C4-2B (cell line): ENCODE measurements around the gene CYP4X1.
"Not testable (repeated sequence)": the region's sequence is repeated elsewhere in the genome, so short reads cannot be mapped to it uniquely, and the experiment has no call there.

Experiments
- H3K27ac ChIP-seq: fragments of 450-650 bp; 2 replicates; pipeline ENCODE4 v1.5.1; 2017
- ZFX ChIP-seq: fragments of 450-650 bp; IDR thresholded peaks from 2 replicates; pipeline ENCODE4 v1.6.1; 2017
- TF ChIP-seq, protein P1 (sequence below): fragments of 450-650 bp; conservative IDR thresholded peaks from 2 replicates; pipeline ENCODE4 v1.5.1; 2017; ENCODE audit warnings: mild to moderate bottlenecking

Gene CYP4X1, protein sequence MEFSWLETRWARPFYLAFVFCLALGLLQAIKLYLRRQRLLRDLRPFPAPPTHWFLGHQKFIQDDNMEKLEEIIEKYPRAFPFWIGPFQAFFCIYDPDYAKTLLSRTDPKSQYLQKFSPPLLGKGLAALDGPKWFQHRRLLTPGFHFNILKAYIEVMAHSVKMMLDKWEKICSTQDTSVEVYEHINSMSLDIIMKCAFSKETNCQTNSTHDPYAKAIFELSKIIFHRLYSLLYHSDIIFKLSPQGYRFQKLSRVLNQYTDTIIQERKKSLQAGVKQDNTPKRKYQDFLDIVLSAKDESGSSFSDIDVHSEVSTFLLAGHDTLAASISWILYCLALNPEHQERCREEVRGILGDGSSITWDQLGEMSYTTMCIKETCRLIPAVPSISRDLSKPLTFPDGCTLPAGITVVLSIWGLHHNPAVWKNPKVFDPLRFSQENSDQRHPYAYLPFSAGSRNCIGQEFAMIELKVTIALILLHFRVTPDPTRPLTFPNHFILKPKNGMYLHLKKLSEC

DNA sequence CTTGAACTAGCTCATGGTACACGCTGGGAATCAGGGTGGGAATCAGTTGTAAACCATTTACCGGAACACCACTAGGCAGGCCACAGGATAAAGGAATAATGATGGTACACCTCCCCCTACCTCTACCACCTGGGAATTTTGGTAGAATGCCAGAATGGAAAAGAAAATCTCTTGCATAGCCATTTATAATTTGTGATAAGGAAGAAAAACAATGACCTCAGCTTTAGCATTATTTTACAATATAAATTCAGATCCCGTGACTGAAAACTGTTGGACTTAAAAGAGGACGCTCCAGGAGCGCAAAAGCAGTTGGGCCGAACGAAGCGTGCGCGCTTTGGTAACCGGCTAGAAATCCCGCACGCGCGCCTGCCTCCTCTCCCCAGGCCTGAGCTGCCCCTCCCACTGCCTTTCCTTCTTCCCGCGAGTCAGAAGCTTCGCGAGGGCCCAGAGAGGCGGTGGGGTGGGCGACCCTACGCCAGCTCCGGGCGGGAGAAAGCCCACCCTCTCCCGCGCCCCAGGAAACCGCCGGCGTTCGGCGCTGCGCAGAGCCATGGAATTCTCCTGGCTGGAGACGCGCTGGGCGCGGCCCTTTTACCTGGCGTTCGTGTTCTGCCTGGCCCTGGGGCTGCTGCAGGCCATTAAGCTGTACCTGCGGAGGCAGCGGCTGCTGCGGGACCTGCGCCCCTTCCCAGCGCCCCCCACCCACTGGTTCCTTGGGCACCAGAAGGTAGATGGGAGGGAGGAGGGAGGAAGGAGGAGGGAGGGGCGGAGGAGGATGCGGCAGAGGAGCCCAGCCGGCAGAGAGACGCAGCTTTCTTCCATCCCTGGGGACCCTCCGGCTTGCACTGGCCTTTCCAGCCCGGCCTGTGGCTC is at the start of gene CYP4X1:
Gene CYP4X1 (plus strand): TSS at position 402 of the 873 bp plus-strand sequence. CDS start 149 bp downstream, at position 551.
- no peak within 1 kb of the TSS for H3K27ac ChIP-seq
- TF ChIP-seq, protein P1, sequence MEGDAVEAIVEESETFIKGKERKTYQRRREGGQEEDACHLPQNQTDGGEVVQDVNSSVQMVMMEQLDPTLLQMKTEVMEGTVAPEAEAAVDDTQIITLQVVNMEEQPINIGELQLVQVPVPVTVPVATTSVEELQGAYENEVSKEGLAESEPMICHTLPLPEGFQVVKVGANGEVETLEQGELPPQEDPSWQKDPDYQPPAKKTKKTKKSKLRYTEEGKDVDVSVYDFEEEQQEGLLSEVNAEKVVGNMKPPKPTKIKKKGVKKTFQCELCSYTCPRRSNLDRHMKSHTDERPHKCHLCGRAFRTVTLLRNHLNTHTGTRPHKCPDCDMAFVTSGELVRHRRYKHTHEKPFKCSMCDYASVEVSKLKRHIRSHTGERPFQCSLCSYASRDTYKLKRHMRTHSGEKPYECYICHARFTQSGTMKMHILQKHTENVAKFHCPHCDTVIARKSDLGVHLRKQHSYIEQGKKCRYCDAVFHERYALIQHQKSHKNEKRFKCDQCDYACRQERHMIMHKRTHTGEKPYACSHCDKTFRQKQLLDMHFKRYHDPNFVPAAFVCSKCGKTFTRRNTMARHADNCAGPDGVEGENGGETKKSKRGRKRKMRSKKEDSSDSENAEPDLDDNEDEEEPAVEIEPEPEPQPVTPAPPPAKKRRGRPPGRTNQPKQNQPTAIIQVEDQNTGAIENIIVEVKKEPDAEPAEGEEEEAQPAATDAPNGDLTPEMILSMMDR = no peak
- no peak for TF ChIP-seq ZFX

DNA sequence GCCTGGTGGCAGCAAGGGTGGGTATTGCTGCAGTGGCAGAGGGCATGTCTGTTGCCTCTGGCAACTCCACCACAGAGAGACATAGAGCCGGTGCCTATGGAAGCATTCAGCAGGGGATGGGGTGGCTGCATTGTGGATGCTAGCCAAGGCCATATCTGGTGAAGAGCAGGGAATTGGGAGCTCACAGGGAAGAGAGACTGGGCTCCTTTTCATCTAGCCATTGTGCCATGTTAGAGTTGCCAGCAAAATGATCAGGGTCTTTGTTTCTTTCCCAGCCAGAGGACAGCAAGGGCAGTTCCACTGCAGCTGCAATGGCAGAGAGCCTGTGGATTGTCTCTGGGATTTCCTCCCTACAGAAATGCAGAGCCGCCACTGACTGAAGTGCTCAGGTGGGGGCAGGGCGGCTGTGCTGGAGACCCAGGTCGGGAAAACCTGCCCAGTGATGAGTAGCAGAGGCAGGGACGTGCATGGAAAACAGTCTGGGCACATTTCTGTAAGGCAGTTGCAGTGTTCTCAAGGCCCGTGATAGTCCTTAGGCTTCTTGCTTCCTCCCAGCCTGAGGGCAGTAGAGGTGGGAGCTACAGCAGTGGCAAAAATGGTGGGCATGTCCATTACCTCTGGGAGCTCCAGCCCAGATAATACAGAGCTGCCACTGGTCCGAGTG is 40.2 kb upstream of the CYP4X1 start:
- no peak overlapping the region for H3K27ac ChIP-seq
- TF ChIP-seq, protein P1 = no peak
- TF ChIP-seq ZFX = no peak

DNA sequence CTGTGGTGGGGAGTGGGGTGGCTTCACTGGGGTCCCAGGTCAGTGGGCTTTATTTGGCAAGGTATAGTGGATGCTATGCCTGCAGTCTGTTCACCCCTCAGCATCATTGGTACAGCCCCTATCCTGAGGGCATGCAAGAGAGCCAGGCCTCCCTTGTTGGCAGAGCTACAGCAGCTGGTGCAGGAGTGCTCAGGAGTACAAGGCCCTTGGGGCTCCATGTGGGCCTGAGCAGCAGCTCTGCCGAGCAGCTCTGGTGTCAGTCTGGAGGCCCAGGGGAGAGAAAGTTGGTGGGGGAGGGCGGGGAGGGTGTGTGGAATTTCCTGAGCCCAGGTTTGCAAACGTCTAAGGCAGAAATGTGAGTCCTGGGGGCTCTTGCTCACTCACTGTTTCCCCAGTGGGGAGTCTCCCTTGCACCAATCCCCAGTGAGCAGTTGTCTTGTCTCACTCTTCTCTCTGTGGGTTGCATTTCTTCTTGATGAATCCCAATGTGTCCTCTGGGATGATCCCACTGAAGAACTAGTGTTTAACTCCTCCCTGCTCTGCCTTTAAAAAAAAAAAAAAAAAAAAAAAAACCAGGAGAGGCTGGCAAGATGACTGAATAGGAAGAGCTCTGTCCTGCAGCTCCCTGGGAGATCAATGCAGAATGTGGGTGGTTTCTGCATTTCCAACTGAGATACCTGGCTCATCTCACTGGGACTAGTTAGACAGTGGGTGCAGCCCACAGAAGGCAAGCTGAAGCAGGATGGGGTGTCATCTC is 39.5 kb upstream of the CYP4X1 start:
- no peak overlapping the region for H3K27ac ChIP-seq
- TF ChIP-seq, protein P1 = no peak

DNA sequence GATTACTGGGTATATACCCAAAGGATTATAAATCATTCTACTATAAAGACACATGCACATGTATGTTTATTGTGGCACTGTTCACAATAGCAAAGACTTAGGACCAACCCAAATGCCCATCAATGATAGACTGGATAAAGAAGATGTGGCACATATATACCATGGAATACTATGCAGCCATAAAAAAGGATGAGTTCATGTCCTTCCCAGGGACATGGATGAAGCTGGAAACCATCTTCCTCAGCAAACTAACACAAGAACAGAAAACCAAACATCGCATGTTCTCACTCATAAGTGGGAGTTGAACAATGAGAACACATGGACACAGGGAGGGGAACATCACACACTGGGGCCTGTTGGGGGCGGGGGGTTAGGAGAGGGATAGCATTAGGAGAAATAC is 32.9 kb upstream of the CYP4X1 start:
- H3K27ac ChIP-seq = not testable (repeated sequence)

DNA sequence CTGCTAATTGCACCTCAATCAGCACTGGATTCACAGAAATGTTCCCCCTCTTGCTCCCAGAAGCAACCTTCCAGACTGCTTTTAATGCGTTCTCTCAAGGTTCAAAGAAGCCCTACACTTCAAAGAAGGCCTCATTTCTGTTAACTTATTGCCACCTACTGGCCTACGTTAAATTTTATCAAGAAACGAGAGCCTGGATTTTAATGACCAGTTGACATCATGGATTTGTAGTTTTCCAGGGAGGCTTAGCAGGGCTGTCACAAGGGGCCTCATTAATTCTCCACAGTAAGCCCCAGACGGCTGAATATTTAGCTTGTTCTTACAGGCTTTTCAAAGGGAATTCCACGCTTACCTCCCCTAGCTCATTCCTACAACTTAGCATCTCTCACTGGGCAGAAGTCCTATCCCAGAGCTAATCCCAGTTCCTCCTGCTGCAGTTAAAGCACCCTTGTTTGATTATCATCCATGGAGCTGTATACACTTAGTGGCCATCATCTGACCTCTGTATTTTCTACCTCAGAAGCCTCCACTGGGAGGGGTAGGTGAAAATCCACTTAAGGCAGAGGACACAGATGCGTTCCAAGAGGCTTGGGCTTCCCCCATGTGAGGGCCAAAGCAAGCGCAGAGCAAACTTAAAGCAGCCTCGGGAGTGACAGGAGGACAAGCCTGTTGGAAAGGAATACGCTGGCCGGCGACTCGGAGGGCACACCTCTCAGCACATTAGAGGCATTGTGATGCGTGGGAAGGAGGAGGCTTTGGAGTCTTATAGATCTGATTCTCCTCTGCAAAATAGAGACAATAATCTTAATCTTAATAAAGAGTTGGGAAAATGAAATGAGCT is 32.2 kb upstream of the CYP4X1 start:
- TF ChIP-seq, protein P1 = peak; percentile 48
- TF ChIP-seq ZFX = no peak

DNA sequence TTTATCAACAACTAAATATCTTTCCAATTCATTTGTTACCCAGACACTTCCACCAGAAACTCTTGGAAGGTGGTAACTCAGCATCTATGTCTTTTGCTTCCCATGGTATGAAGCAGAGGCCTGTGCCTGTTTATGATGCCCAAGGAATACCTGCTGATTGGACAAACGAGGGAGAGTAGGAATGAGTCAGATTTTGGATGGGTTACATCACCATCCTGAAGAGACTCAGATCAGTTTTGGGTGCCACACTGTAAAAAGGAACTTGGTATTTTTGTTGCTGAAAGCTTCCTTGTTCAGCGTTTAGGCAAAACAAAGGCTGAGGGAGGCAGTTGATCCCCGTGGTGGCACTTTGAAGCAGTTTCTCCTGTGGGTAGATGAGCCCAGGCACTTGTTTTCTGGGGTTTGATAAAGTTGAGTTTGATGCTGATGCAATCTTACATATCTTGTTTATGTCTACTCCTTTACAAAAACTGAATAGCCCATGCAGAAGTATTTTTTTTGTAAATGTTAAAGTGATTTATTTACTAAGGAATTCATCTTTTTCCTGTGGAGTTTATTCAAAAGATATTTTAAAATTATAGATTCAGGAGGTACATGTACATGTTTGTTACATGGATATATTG is 26.7 kb upstream of the CYP4X1 start:
- H3K27ac ChIP-seq = no peak overlapping the region
- TF ChIP-seq, protein P1 = no peak
- no peak for TF ChIP-seq ZFX

More for the DNA sequence above, 32.2 kb upstream of the CYP4X1 start:
- no peak overlapping the region for H3K27ac ChIP-seq
